Measurements from ENCODE around the gene STYXL1. TPM values are rescaled to one million over a fixed set of nuclear protein-coding genes. Genes with fewer than 3 reads are reported as not detected.

STYXL1 gene
- total RNA-seq, 1 donor from 2014 or later, result 18.4 TPM

GRCh38 chr7:75955331-75955955 lies 92.4 kb downstream of the STYXL1 start:
- no peak for DNase-seq

GRCh38 chr7:75953931-75954330 lies 93.9 kb downstream of the STYXL1 start:
- DNase-seq, result no peak

GRCh38 chr7:75953431-75953830 lies 94.4 kb downstream of the STYXL1 start:
- DNase-seq, result no peak

GRCh38 chr7:75951506-75951905 lies 96.3 kb downstream of the STYXL1 start:
- peak; percentile 9 for DNase-seq

- no peak for DNase-seq
Measured at GRCh38 chr7:75950111-75950681, 97.6 kb downstream of the STYXL1 start.

- DNase-seq, result no peak
Measured at GRCh38 chr7:75948179-75948578, 99.6 kb downstream of the STYXL1 start.

Small RNAs within 50 kb of the gene (small RNA-seq; reads per million reads assigned to genes)
- gene RNU6-863P, result not detected

Other genes with a start within 250 kb of the STYXL1 start
- not detected for gene CCL24, start 234.2 kb downstream of the STYXL1 start, total RNA-seq
- gene RHBDD2, start 169.0 kb downstream of the STYXL1 start, total RNA-seq, result 27.1 TPM
- gene POR, start 132.8 kb downstream of the STYXL1 start, total RNA-seq, result 59.0 TPM
- 19.8 TPM for gene TMEM120A, start 53.4 kb downstream of the STYXL1 start, total RNA-seq
- 34.8 TPM for gene MDH2, start 106 bp upstream of the STYXL1 start, total RNA-seq
- gene SRRM3, start 153.9 kb upstream of the STYXL1 start, total RNA-seq, result 6.7 TPM